ENCODE data around the gene TRMT1L.
A peak's percentile ranks its signal among the peaks of the same experiment; 100 is the strongest.

TRMT1L gene

GRCh38 chr1:185157599-185158412 lies 1.1 kb upstream of the TRMT1L start:
- peak overlapping the region; percentile 87 to 98 (median 94) for H3K4me2 ChIP-seq
- H3K4me3 ChIP-seq, result peak overlapping the region; percentile 72 to 96 (median 84)
- peak overlapping the region; percentile 33 to 99 (median 96) for H3K27ac ChIP-seq
- peak overlapping the region; percentile 92 to 98 (median 96) for H3K9ac ChIP-seq
- H3K4me1 ChIP-seq, result peaks cover 24 to 55% (median 34%) of the 10 kb centered on the region in 10 experiments
- no peak for TF ChIP-seq Cebpa-rat (IDR thresholded peaks at IDR 0.05)
- H3K27me3 ChIP-seq, result no peaks in the 10 kb centered on the region
- peaks cover 0 to 21% (median 0%) of the 10 kb centered on the region in 11 experiments; a peak in 5 of 22 replicates for H3K36me3 ChIP-seq
- H4K20me1 ChIP-seq, result no peaks in the 10 kb centered on the region; a peak in 1 of 22 replicates
- no peaks in the 10 kb centered on the region for H3K9me3 ChIP-seq (replicated peaks in 1 of 11)

DNA sequence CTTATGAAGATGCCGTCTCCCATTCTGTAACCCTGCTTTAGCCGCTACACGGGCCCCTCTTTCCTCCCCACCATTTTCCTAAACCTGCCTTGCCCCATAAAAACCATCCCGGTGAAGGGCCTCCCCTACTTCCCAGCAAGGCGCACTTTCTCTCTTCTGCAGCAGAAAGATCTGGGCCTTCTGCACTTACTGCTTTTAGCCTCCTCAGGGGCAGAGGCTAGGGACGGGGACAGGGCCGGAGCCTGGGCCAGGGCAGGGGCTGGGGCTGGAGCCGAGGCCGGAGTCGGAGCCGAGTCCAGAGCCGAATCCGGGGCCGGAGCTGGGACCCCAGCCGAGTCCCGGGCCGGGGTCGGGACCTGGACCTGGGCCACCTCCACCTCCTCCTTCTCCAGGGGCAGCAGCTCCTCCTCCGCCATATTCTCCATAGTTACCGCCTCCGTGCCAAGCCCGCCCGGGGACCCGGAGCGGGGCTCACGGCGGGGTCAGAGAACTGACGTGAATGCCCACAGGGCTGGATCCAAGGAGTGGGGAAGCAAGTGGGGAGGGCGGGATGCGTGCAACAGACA lies 382 bp downstream of the TRMT1L start:
- Histone ChIP-seq H3K4me3 (peak overlapping the region; percentile 72 to 96 (median 84)), H3K27me3 (no peaks in the 10 kb centered on the region), H3K9me3 (replicated peaks in 1 of 11) (no peaks in the 10 kb centered on the region), H3K27ac (peak overlapping the region; percentile 91 to 99 (median 96)), H3K4me1 (peaks cover 24 to 62% (median 34%) of the 10 kb centered on the region in 10 experiments), H3K9ac (peak overlapping the region; percentile 92 to 98 (median 96)), H3K4me2 (peak overlapping the region; percentile 72 to 98 (median 88)), H4K20me1 (no peaks in the 10 kb centered on the region; a peak in 1 of 22 replicates), H3K36me3 (peaks cover 0 to 12% (median 2%) of the 10 kb centered on the region in 11 experiments; a peak in 9 of 22 replicates)
- no peak for TF ChIP-seq Cebpa-rat (IDR thresholded peaks at IDR 0.05)

DNA sequence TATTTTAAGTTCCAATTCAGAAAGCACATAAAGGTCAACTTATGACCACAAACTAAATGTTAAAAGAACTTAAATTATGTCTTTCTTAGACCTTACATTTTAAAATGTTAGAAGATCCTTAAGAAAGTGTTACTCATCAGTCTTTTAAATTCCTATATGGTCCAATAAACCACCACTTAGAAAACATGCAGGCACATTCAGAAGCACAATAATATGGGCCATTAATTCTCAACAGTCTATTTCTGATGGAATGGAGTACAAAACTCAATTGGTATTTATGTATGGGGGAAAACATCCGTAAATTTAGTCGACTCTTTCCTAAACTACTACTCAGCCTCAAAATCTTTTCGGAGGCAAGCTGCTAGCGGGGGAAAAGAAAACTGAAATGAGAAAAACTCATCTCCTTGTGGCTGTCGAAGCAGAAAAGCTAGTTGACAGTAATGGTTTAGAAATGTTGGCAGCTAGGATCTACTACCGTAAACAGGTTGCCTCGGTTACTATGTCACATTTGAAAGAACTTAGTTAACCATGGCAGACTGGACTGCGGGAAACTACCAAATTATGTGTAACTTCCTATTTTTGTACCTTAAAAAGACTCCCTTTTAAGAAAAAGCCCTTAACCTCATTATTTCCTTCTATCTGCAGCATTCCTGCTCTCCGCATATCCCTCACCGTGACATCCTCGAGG lies 1.0 kb downstream of the TRMT1L start:
- H3K36me3 ChIP-seq, result peaks cover 1 to 12% (median 6%) of the 10 kb centered on the region in 11 experiments; a peak in 21 of 22 replicates
- H3K4me3 ChIP-seq, result peak overlapping the region; percentile 72 to 96 (median 84)
- no peaks in the 10 kb centered on the region for H3K9me3 ChIP-seq (replicated peaks in 1 of 11)
- peaks cover 24 to 60% (median 34%) of the 10 kb centered on the region in 10 experiments for H3K4me1 ChIP-seq
- H3K27me3 ChIP-seq, result no peaks in the 10 kb centered on the region
- TF ChIP-seq Cebpa-rat (IDR thresholded peaks at IDR 0.05), result no peak
- H3K9ac ChIP-seq, result peak overlapping the region; percentile 92 to 98 (median 96)
- peak overlapping the region; percentile 91 to 99 (median 96) for H3K27ac ChIP-seq
- no peaks in the 10 kb centered on the region; a peak in 1 of 22 replicates for H4K20me1 ChIP-seq
- peak overlapping the region; percentile 72 to 98 (median 88) for H3K4me2 ChIP-seq

GRCh38 chr1:185154912-185155513 lies 1.7 kb downstream of the TRMT1L start:
- no peak for TF ChIP-seq Cebpa-rat (IDR thresholded peaks at IDR 0.05)
- Histone ChIP-seq H3K4me2 (peak overlapping the region; percentile 72 to 98 (median 88)), H3K27ac (peak overlapping the region in 4 of 11 experiments; percentile 13 to 99 (median 96); a peak in 5 of 22 replicates), H3K9ac (peak overlapping the region in 10 of 11 experiments; percentile 33 to 98 (median 96); a peak in 13 of 22 replicates), H4K20me1 (no peaks in the 10 kb centered on the region; a peak in 1 of 22 replicates), H3K4me1 (peaks cover 21 to 56% (median 33%) of the 10 kb centered on the region in 10 experiments), H3K36me3 (peaks cover 7 to 19% (median 13%) of the 10 kb centered on the region in 11 experiments), H3K4me3 (peak overlapping the region; percentile 72 to 96 (median 84); a peak in 16 of 20 replicates), H3K9me3 (replicated peaks in 1 of 11) (no peaks in the 10 kb centered on the region), H3K27me3 (no peaks in the 10 kb centered on the region)

GRCh38 chr1:185152187-185152767 lies 4.5 kb downstream of the TRMT1L start:
- Histone ChIP-seq H3K4me2 (peak overlapping the region in 3 of 11 experiments; percentile 6 to 98 (median 94); a peak in 4 of 22 replicates), H3K4me1 (peaks cover 8 to 36% (median 20%) of the 10 kb centered on the region in 10 experiments; a peak in 19 of 20 replicates), H3K27ac (no peak overlapping the region), H3K9me3 (replicated peaks in 1 of 11) (no peaks in the 10 kb centered on the region), H3K27me3 (no peaks in the 10 kb centered on the region), H3K36me3 (peaks cover 28 to 46% (median 39%) of the 10 kb centered on the region in 11 experiments), H3K4me3 (no peak overlapping the region), H4K20me1 (no peaks in the 10 kb centered on the region; a peak in 1 of 22 replicates), H3K9ac (no peak overlapping the region)
- no peak for TF ChIP-seq Cebpa-rat (IDR thresholded peaks at IDR 0.05)

DNA sequence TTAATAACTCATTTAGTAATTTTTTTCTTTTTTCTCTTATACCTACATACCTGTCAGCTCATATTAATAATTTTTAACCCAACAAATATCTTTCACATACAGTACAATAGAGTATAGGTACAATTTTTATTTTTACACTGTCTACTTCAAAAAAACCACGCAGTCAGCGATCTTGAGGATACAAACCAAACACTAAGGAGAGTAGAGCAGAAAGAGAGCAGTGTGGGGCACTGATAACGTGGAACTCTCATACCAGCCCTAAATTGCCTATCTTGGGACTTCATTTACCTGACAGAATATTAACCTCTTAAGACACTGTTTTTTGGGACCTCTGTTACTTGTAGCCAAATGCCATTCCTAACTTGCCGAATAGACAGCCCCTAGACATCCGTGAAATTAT lies 5.5 kb downstream of the TRMT1L start:
- Histone ChIP-seq H3K36me3 (peaks cover 29 to 56% (median 47%) of the 10 kb centered on the region in 11 experiments), H3K9ac (no peak overlapping the region), H3K4me1 (peaks cover 8 to 36% (median 20%) of the 10 kb centered on the region in 10 experiments; a peak in 19 of 20 replicates), H3K9me3 (replicated peaks in 1 of 11) (no peaks in the 10 kb centered on the region), H3K4me3 (no peak overlapping the region), H3K27ac (no peak overlapping the region), H3K27me3 (no peaks in the 10 kb centered on the region), H3K4me2 (no peak overlapping the region), H4K20me1 (no peaks in the 10 kb centered on the region; a peak in 1 of 22 replicates)
- no peak for TF ChIP-seq Cebpa-rat (IDR thresholded peaks at IDR 0.05)

- no peak for TF ChIP-seq Cebpa-rat (IDR thresholded peaks at IDR 0.05)
These were observed 12.5 kb downstream of the TRMT1L start for GRCh38 chr1:185144233-185144632.

DNA sequence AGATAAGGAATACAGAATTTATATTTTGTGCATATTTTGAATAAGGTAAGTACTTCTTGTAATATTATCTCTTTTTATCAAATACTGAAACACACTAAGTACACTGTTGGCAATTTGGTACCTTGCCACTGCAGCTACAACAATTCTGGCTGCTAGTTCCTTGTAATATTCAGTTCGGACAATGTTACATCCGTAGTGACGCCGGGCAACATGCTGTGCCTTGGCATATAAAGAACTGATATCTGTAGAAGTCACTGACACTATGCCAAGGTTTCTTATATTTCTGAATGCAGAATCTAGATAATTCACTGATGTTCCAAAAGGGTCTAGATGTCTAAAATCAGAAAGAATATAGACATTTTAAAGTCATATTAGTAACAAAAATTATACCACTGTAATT lies 17.5 kb downstream of the TRMT1L start:
- no peak overlapping the region for H3K4me2 ChIP-seq
- H3K36me3 ChIP-seq, result peaks cover 36 to 93% (median 64%) of the 10 kb centered on the region in 11 experiments; a peak in 21 of 22 replicates
- no peak for TF ChIP-seq Cebpa-rat (IDR thresholded peaks at IDR 0.05)
- no peaks in the 10 kb centered on the region for H4K20me1 ChIP-seq
- no peak overlapping the region for H3K27ac ChIP-seq
- H3K27me3 ChIP-seq, result no peaks in the 10 kb centered on the region; a peak in 1 of 22 replicates
- no peak overlapping the region for H3K9ac ChIP-seq
- H3K4me1 ChIP-seq, result no peaks in the 10 kb centered on the region
- no peak overlapping the region for H3K4me3 ChIP-seq
- no peaks in the 10 kb centered on the region for H3K9me3 ChIP-seq (replicated peaks in 1 of 11)

More at GRCh38 chr1:185144233-185144632, 12.5 kb downstream of the TRMT1L start:
- no peaks in the 10 kb centered on the region for H3K4me1 ChIP-seq
- H4K20me1 ChIP-seq, result no peaks in the 10 kb centered on the region
- no peak overlapping the region for H3K4me2 ChIP-seq
- H3K4me3 ChIP-seq, result no peak overlapping the region
- H3K9ac ChIP-seq, result no peak overlapping the region
- peaks cover 40 to 96% (median 79%) of the 10 kb centered on the region in 11 experiments for H3K36me3 ChIP-seq
- no peak overlapping the region for H3K27ac ChIP-seq
- no peaks in the 10 kb centered on the region; a peak in 1 of 22 replicates for H3K27me3 ChIP-seq
- H3K9me3 ChIP-seq (replicated peaks in 1 of 11), result no peaks in the 10 kb centered on the region
